K562 (cell line): ENCODE data around the gene VWA3A. TPM values are rescaled to one million over a fixed set of nuclear protein-coding genes. Genes with fewer than 3 reads are reported as not detected.

Experiments
- CCAR2 ChIP-seq: fragments of 200-400 bp; formaldehyde crosslinking; IDR thresholded peaks from 2 replicates; pipeline ENCODE4 v1.6.1; 2017; ENCODE audit warnings: mild to moderate bottlenecking, low read depth, low read length
- CXXC5 ChIP-seq: fragments of 250-450 bp; sonication (Bioruptor Pico); IDR thresholded peaks from 2 replicates; pipeline ENCODE4 v1.8.0; 2022; ENCODE audit warnings: inconsistent platforms, mild to moderate bottlenecking, moderate library complexity
- ERF ChIP-seq: fragments of 450-650 bp; formaldehyde crosslinking; IDR thresholded peaks from 2 replicates; pipeline ENCODE4 v1.4.0; 2020; ENCODE audit warnings: mild to moderate bottlenecking, mixed read lengths
- SAFB ChIP-seq: fragments of 200-400 bp; formaldehyde crosslinking; IDR thresholded peaks from 2 replicates; pipeline ENCODE4 v1.6.1; 2017; ENCODE audit warnings: low read depth, low read length, borderline replicate concordance
- STAT5A ChIP-seq: IDR thresholded peaks from 2 replicates; pipeline ENCODE4 v1.6.1; 2012; ENCODE audit warnings: low read length, inconsistent platforms, borderline replicate concordance
- ZC3H11A ChIP-seq: IDR thresholded peaks from 2 replicates; pipeline ENCODE4 v1.6.1; 2012; ENCODE audit warnings: low read depth, low read length, improper control_type of control experiment
- ZNF764 ChIP-seq: fragments of 250-450 bp; sonication (Bioruptor Pico); IDR thresholded peaks from 2 replicates; pipeline ENCODE4 v1.4.0; 2020; ENCODE audit warnings: low read depth, mild to moderate bottlenecking, moderate library complexity
- polyA plus RNA-seq, 8 experiments: library from polyadenylated mRNA; depleted of rRNA in 4 of 8; stranded (reverse) in 5 of 8; unstranded in 3 of 8; fragments of >200 nt; fragmentation: Nextera tagmentation in 2 of 8; fragmentation: Illumina TruSeq in 1 of 8; extraction: Ambion mirVana in 2 of 8; extraction: Trizol in 1 of 8; gene quantifications; 2 replicates each; pipeline versions ENCODE4 v1.2.1 to v1.2.3, GENCODE V29; 2011 to 2014; ENCODE audit warnings: inconsistent platforms in 1 of 8, missing spikeins in 1 of 8
- total RNA-seq, 7 experiments: library from RNA; depleted of rRNA in 6 of 7; stranded (reverse); fragments of >200 nt in 6 of 7; fragmentation: Illumina TruSeq in 2 of 7; extraction: Trizol in 2 of 7; gene quantifications; 2 replicates each; pipeline versions ENCODE4 v1.2.1 to v1.2.3, GENCODE V29; 2011 to 2021; ENCODE audit warnings: low replicate concordance in 1 of 7
- TF ChIP-seq, protein P1 (sequence below), 2 experiments: fragments of 450-650 bp; formaldehyde crosslinking in 1 of 2; IDR thresholded peaks; 2 replicates each; pipeline versions ENCODE4 v1.4.0 to v1.6.1; 2014 to 2020; ENCODE audit warnings: mild to moderate bottlenecking in 2 of 2, borderline replicate concordance in 1 of 2, low read depth in 1 of 2
- TF ChIP-seq, protein P2 (sequence below): fragments of 450-650 bp; formaldehyde crosslinking; IDR thresholded peaks from 2 replicates; pipeline ENCODE4 v1.4.0; 2020; ENCODE audit warnings: mild to moderate bottlenecking, moderate library complexity
- TF ChIP-seq, protein P3 (sequence below): fragments of 450-650 bp; IDR thresholded peaks from 2 replicates; pipeline ENCODE4 v1.6.1; 2016; ENCODE audit warnings: borderline replicate concordance
- TF ChIP-seq, protein P4 (sequence below): IDR thresholded peaks from 3 replicates; pipeline ENCODE4 v1.6.1; 2011; ENCODE audit warnings: borderline replicate concordance, mild to moderate bottlenecking; ENCODE audit not compliant: insufficient read length, insufficient read depth
- TF ChIP-seq, protein P5 (sequence below): fragments of 250-450 bp; sonication (Bioruptor Pico); IDR thresholded peaks from 2 replicates; pipeline ENCODE4 v1.8.0; 2022; ENCODE audit warnings: moderate library complexity, mild to moderate bottlenecking, inconsistent platforms

Gene VWA3A
- total and polyA plus RNA-seq, 9 of the 15 experiments (the other 6 are each of a cell fraction or from before 2014, with no cell fraction given), result not detected

DNA sequence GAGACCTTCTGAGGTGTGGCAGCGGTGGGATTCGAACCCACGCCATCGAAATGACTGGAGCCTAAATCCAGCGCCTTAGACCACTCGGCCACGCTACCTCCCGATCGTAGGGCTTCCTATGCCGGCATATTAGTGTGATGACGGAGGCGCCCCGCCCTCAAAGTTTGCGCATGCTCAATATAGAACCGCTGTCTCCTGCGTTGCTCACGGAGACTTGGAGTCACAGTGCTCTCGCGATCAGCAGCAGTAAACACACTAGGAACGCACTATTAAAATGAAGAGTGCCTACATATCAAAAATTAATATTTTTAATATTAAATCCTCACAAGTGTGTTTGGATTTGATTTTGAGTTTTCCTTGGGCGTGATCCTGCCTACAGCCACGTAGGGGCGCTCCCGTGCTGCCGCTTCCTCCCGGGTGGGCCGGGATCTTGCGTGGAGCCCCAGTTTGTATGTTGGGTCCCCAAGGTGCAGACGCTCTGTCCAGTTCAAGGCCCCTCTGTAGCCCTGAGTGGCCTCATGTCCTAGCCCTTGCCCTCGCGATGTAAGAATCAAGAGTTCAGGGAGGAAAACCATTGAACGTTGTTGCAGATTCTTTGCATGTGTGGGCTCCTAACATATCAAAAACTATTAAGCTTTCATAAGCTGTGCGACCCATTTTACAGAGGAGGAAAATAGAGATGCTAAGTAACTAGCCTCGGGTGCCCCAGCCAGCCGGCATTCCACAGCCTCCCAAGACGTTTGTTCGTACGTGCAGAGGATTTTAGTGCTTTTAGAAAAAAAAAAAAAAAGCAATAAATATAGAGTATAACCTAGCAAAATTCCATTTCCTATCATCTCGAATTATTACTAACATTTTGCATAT is 103.6 kb downstream of the VWA3A start (continued):
- TF ChIP-seq, protein P1, sequence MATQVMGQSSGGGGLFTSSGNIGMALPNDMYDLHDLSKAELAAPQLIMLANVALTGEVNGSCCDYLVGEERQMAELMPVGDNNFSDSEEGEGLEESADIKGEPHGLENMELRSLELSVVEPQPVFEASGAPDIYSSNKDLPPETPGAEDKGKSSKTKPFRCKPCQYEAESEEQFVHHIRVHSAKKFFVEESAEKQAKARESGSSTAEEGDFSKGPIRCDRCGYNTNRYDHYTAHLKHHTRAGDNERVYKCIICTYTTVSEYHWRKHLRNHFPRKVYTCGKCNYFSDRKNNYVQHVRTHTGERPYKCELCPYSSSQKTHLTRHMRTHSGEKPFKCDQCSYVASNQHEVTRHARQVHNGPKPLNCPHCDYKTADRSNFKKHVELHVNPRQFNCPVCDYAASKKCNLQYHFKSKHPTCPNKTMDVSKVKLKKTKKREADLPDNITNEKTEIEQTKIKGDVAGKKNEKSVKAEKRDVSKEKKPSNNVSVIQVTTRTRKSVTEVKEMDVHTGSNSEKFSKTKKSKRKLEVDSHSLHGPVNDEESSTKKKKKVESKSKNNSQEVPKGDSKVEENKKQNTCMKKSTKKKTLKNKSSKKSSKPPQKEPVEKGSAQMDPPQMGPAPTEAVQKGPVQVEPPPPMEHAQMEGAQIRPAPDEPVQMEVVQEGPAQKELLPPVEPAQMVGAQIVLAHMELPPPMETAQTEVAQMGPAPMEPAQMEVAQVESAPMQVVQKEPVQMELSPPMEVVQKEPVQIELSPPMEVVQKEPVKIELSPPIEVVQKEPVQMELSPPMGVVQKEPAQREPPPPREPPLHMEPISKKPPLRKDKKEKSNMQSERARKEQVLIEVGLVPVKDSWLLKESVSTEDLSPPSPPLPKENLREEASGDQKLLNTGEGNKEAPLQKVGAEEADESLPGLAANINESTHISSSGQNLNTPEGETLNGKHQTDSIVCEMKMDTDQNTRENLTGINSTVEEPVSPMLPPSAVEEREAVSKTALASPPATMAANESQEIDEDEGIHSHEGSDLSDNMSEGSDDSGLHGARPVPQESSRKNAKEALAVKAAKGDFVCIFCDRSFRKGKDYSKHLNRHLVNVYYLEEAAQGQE (IDR thresholded peaks at IDR 0.05; ENCODE audit: borderline replicate concordance), result peak; percentile 75
- TF ChIP-seq, protein P1 (CRISPR knock-in tag; IDR thresholded peaks at IDR 0.05; ENCODE audit: low read depth), result no peak
- TF ChIP-seq, protein P2, sequence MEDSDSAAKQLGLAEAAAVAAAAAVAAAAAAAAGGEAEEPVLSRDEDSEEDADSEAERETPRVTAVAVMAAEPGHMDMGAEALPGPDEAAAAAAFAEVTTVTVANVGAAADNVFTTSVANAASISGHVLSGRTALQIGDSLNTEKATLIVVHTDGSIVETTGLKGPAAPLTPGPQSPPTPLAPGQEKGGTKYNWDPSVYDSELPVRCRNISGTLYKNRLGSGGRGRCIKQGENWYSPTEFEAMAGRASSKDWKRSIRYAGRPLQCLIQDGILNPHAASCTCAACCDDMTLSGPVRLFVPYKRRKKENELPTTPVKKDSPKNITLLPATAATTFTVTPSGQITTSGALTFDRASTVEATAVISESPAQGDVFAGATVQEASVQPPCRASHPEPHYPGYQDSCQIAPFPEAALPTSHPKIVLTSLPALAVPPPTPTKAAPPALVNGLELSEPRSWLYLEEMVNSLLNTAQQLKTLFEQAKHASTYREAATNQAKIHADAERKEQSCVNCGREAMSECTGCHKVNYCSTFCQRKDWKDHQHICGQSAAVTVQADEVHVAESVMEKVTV, result peak; percentile 89
- TF ChIP-seq ERF (CRISPR knock-in tag) (no peak), STAT5A (0 out of 2 replicates have a peak, but pooled peaks have one; percentile 34), ZC3H11A (peak; percentile 73; the same call in 1 of the 2 replicates), CXXC5 (CRISPR knock-in tag) (peak; percentile 67), SAFB (peak; percentile 83; the same call in 1 of the 2 replicates), ZNF764 (CRISPR knock-in tag) (0 out of 2 replicates have a peak, but pooled peaks have one; percentile 71), CCAR2 (no peak)
- TF ChIP-seq, protein P3, sequence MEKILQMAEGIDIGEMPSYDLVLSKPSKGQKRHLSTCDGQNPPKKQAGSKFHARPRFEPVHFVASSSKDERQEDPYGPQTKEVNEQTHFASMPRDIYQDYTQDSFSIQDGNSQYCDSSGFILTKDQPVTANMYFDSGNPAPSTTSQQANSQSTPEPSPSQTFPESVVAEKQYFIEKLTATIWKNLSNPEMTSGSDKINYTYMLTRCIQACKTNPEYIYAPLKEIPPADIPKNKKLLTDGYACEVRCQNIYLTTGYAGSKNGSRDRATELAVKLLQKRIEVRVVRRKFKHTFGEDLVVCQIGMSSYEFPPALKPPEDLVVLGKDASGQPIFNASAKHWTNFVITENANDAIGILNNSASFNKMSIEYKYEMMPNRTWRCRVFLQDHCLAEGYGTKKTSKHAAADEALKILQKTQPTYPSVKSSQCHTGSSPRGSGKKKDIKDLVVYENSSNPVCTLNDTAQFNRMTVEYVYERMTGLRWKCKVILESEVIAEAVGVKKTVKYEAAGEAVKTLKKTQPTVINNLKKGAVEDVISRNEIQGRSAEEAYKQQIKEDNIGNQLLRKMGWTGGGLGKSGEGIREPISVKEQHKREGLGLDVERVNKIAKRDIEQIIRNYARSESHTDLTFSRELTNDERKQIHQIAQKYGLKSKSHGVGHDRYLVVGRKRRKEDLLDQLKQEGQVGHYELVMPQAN, result no peak
- TF ChIP-seq, protein P4, sequence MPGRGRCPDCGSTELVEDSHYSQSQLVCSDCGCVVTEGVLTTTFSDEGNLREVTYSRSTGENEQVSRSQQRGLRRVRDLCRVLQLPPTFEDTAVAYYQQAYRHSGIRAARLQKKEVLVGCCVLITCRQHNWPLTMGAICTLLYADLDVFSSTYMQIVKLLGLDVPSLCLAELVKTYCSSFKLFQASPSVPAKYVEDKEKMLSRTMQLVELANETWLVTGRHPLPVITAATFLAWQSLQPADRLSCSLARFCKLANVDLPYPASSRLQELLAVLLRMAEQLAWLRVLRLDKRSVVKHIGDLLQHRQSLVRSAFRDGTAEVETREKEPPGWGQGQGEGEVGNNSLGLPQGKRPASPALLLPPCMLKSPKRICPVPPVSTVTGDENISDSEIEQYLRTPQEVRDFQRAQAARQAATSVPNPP, result no peak
- TF ChIP-seq, protein P5, sequence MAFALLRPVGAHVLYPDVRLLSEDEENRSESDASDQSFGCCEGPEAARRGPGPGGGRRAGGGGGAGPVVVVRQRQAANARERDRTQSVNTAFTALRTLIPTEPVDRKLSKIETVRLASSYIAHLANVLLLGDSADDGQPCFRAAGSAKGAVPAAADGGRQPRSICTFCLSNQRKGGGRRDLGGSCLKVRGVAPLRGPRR (CRISPR knock-in tag), result no peak
